ENCODE measurements around the gene CPB2. TPM values are rescaled to one million over a fixed set of nuclear protein-coding genes. Genes with fewer than 3 reads are reported as not detected.
A peak's percentile ranks its signal among the peaks of the same experiment; 100 is the strongest.

Gene CPB2
- total and polyA plus RNA-seq, 9 of the 15 experiments (the other 6 are each of a cell fraction or from before 2014, with no cell fraction given), result 0.03 to 0.16 (median 0.07) TPM; not detected in 6

DNA sequence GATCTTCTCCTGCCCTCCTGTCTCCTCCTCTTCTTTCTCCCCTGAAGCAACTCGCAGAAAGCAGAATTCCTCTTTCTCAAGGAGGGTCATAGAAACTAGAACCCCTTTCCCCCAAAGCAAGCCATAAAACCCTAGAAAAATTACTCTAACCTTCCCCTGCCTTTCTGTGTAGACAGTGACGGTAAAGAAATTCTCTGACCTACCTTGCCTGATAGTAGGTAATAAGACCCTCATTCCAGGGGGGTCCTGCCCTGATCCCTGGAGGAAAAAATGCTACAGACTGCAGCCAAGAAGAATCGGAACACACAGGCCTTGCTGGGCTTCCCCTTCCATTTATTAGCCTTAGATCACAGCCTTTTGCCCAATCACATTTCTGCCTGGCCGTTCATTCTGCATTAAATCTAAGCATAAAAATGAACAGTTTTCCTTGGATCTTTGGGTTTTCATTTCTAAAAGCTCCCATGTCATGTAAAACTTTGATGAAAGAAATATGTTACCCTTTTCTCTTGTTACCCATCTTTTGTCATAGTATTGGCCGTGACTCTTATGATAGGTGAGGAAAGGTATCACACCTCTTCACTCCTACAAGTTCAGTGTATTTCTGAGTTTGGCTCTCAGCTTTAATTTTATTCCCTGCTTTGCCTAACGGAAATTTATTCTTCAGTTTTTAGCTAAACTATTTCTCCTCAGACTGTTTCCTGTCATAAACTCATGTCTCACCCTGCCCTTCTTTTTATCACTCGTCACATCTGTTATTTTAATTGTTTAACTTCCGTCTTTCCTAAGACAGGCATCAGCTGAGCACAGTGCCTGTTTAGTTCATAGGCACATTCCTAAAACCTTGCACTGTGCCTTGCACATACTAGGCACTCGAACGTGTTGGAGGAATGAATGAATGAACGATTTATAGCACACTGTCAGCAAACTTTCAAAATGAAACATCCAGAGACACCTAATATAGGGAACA is 20.4 kb upstream of the CPB2 start (continued):
- no peak for TF ChIP-seq MGA (IDR thresholded peaks at IDR 0.05)
- TF ChIP-seq POLR2A (conservative IDR thresholded peaks at IDR 0.05), result peak; percentile 15; the same call in 1 of the 2 replicates
- TF ChIP-seq KDM5B (IDR thresholded peaks at IDR 0.05; ENCODE audit: insufficient replicate concordance, low read depth, low read length), result no peak
- peak; percentile 28 for TF ChIP-seq DACH1 (IDR thresholded peaks at IDR 0.05; ENCODE audit: partially characterized antibody)
- TF ChIP-seq TCF3 (CRISPR knock-in tag; IDR thresholded peaks at IDR 0.05), result peak; percentile 57; the same call in 1 of the 2 replicates
- TF ChIP-seq MBD2 (IDR thresholded peaks at IDR 0.05; ENCODE audit: borderline replicate concordance, low read depth), result peak; percentile 54; the same call in 1 of the 2 replicates
- TF ChIP-seq PYGO2 (tag; IDR thresholded peaks at IDR 0.05), result no peak
- TF ChIP-seq ZNF175 (CRISPR knock-in tag; IDR thresholded peaks at IDR 0.05; ENCODE audit: low read depth), result 0 out of 2 replicates have a peak, but pooled peaks have one; percentile 31
- TF ChIP-seq C11orf30 (IDR thresholded peaks at IDR 0.05; ENCODE audit: low read depth), result 0 out of 2 replicates have a peak, but pooled peaks have one; percentile 7
- TF ChIP-seq, protein P1, sequence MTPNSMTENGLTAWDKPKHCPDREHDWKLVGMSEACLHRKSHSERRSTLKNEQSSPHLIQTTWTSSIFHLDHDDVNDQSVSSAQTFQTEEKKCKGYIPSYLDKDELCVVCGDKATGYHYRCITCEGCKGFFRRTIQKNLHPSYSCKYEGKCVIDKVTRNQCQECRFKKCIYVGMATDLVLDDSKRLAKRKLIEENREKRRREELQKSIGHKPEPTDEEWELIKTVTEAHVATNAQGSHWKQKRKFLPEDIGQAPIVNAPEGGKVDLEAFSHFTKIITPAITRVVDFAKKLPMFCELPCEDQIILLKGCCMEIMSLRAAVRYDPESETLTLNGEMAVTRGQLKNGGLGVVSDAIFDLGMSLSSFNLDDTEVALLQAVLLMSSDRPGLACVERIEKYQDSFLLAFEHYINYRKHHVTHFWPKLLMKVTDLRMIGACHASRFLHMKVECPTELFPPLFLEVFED (CRISPR knock-in tag; conservative IDR thresholded peaks at IDR 0.05), result 0 out of 2 replicates have a peak, but pooled peaks have one; percentile 42
- TF ChIP-seq MNT (conservative IDR thresholded peaks at IDR 0.05), result 0 out of 4 replicates have a peak, but pooled peaks of 1 of the 2 experiments have one; percentile 16
